ENCODE measurements around the gene PSMD14. TPM values are rescaled to one million over a fixed set of nuclear protein-coding genes. Genes with fewer than 3 reads are reported as not detected.

Gene PSMD14
- total RNA-seq, 2 experiments from 2014 or later: 17.1 to 22.1 TPM

DNA sequence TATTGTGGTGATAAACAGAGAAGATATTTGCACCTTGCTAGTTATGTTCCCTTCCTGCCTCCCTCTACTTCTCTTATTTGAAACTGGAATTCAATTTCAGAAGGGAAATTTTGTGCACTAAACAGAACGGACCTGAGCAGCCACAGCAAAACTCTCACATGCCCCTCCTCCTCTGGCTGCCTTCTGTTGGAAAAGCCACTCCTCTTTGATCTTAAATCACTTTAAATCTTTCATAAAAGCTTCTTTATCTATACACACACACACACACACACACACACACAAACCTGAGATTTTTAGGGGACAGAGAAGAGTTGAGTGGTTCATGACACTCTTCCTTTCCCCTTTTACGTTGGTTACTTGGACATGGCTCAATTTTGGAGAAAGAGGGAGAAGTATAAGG, 113.5 kb downstream of the PSMD14 start:
- CTCF ChIA-PET: no interaction called here

DNA sequence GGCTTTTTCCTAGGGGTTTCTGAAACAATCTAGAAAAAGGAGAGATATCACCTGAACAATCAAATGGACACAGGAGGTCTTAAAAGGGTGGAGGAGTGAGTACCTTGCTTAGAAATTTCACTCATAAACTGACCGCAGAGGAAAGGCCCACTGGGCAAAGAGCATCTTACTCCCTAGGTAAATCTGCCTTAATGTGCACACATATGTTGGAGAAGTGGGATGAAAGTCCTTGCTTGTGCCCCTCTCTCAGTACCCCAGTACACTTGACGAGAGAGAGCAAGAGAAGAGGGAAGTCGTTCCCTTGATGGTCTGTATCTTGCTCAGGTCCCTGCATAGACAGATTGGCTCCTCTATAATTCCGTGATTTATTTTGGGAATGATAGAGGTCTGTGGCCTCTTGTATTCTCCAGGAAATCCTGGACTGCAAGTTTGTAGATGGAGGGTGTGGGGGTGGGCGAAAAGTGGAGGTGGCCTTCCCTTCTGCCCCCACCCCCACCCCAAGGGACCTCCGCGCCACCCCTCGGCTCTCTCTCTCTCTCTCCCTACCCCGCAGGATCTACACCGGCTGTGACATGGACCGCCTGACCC, 114.7 kb downstream of the PSMD14 start:
- ChIA-PET CTCF (no interaction called here), POLR2A (no interaction called here)
- ATAC-seq (ENCODE audit: poor library complexity) (no peak), DNase-seq (no peak)
- H3K27me3 Mint-ChIP-seq: peaks cover 92% of the 10 kb centered on the region
- H3K9me3 Mint-ChIP-seq: peaks cover 2% of the 10 kb centered on the region
- intact Hi-C loops (cut with DNase I, micrococcal nuclease): no loop called here
- H3K27ac Mint-ChIP-seq: no peak overlapping the region
- TF ChIP-seq, protein P1, sequence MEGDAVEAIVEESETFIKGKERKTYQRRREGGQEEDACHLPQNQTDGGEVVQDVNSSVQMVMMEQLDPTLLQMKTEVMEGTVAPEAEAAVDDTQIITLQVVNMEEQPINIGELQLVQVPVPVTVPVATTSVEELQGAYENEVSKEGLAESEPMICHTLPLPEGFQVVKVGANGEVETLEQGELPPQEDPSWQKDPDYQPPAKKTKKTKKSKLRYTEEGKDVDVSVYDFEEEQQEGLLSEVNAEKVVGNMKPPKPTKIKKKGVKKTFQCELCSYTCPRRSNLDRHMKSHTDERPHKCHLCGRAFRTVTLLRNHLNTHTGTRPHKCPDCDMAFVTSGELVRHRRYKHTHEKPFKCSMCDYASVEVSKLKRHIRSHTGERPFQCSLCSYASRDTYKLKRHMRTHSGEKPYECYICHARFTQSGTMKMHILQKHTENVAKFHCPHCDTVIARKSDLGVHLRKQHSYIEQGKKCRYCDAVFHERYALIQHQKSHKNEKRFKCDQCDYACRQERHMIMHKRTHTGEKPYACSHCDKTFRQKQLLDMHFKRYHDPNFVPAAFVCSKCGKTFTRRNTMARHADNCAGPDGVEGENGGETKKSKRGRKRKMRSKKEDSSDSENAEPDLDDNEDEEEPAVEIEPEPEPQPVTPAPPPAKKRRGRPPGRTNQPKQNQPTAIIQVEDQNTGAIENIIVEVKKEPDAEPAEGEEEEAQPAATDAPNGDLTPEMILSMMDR (IDR thresholded peaks at IDR 0.05): no peak
- no peak overlapping the region for H3K27ac ChIP-seq (ENCODE audit: low read depth in 1 of 2, low read length in 2 of 2)
- H3K36me3 ChIP-seq (ENCODE audit: insufficient read depth, low read length): no peaks in the 10 kb centered on the region
- peaks cover 10 to 30% of the 10 kb centered on the region in 2 experiments for H3K9me3 ChIP-seq (ENCODE audit: control insufficient read depth in 1 of 2, insufficient read depth in 1 of 2, low read length in 2 of 2)
- peaks cover 57% of the 10 kb centered on the region for H3K4me1 Mint-ChIP-seq (ENCODE audit: low read depth)
- no peak overlapping the region for H3K4me3 ChIP-seq (ENCODE audit: low read length)
- no peaks in the 10 kb centered on the region for H3K36me3 Mint-ChIP-seq (ENCODE audit: low read depth)
- H3K4me1 ChIP-seq (ENCODE audit: insufficient read depth, low read length): peaks cover 40% of the 10 kb centered on the region
- H3K27me3 ChIP-seq (ENCODE audit: control insufficient read depth in 1 of 2, insufficient read depth in 2 of 2, low read length in 2 of 2): peaks cover 81 to 99% of the 10 kb centered on the region in 2 experiments
- peak overlapping the region; percentile 66 for H3K4me3 Mint-ChIP-seq

More for the DNA sequence above, 113.5 kb downstream of the PSMD14 start:
- H3K36me3 Mint-ChIP-seq (ENCODE audit: low read depth): no peaks in the 10 kb centered on the region
- POLR2A ChIA-PET: no interaction called here
- no peak for DNase-seq
- H3K9me3 Mint-ChIP-seq: peaks cover 2% of the 10 kb centered on the region
- Histone ChIP-seq H3K27me3 (ENCODE audit: control insufficient read depth in 1 of 2, insufficient read depth in 2 of 2, low read length in 2 of 2) (peaks cover 82 to 99% of the 10 kb centered on the region in 2 experiments), H3K9me3 (ENCODE audit: control insufficient read depth in 1 of 2, insufficient read depth in 1 of 2, low read length in 2 of 2) (peaks cover 10 to 28% of the 10 kb centered on the region in 2 experiments), H3K4me3 (ENCODE audit: low read length) (no peak overlapping the region), H3K27ac (ENCODE audit: low read depth in 1 of 2, low read length in 2 of 2) (no peak overlapping the region), H3K4me1 (ENCODE audit: insufficient read depth, low read length) (peaks cover 39% of the 10 kb centered on the region), H3K36me3 (ENCODE audit: insufficient read depth, low read length) (no peaks in the 10 kb centered on the region)
- TF ChIP-seq, protein P1 (IDR thresholded peaks at IDR 0.05): no peak
- no peak overlapping the region for H3K27ac Mint-ChIP-seq
- ATAC-seq (ENCODE audit: poor library complexity): no peak
- no peak overlapping the region for H3K4me3 Mint-ChIP-seq
- intact Hi-C loops (cut with DNase I, micrococcal nuclease): no loop called here
- H3K27me3 Mint-ChIP-seq: peaks cover 93% of the 10 kb centered on the region
- peaks cover 61% of the 10 kb centered on the region for H3K4me1 Mint-ChIP-seq (ENCODE audit: low read depth)

DNA sequence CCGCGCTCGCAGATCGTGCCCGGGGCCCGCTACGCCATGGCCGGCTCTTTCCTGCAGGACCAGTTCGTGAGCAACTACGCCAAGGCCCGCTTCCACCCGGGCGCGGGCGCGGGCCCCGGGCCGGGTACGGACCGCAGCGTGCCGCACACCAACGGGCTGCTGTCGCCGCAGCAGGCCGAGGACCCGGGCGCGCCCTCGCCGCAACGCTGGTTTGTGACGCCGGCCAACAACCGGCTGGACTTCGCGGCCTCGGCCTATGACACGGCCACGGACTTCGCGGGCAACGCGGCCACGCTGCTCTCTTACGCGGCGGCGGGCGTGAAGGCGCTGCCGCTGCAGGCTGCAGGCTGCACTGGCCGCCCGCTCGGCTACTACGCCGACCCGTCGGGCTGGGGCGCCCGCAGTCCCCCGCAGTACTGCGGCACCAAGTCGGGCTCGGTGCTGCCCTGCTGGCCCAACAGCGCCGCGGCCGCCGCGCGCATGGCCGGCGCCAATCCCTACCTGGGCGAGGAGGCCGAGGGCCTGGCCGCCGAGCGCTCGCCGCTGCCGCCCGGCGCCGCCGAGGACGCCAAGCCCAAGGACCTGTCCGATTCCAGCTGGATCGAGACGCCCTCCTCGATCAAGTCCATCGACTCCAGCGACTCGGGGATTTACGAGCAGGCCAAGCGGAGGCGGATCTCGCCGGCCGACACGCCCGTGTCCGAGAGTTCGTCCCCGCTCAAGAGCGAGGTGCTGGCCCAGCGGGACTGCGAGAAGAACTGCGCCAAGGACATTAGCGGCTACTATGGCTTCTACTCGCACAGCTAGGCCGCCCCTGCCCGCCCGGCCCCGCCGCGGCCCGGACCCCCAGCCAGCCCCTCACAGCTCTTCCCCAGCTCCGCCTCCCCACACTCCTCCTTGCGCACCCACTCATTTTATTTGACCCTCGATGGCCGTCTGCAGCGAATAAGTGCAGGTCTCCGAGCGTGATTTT, 115.5 kb downstream of the PSMD14 start:
- DNase-seq (peak in 3 of 14 experiments; percentile 4 to 26 (median 26)), ATAC-seq (ENCODE audit: poor library complexity) (peak; percentile 15)
- peaks cover 10 to 31% of the 10 kb centered on the region in 2 experiments for H3K9me3 ChIP-seq (ENCODE audit: control insufficient read depth in 1 of 2, insufficient read depth in 1 of 2, low read length in 2 of 2)

More for the DNA sequence above, 115.5 kb downstream of the PSMD14 start:
- Histone ChIP-seq H3K4me3 (ENCODE audit: low read length) (peak overlapping the region; percentile 17), H3K27me3 (ENCODE audit: control insufficient read depth in 1 of 2, insufficient read depth in 2 of 2, low read length in 2 of 2) (peaks cover 80 to 99% of the 10 kb centered on the region in 2 experiments), H3K4me1 (ENCODE audit: insufficient read depth, low read length) (peaks cover 35% of the 10 kb centered on the region), H3K27ac (ENCODE audit: low read depth in 1 of 2, low read length in 2 of 2) (no peak overlapping the region), H3K36me3 (ENCODE audit: insufficient read depth, low read length) (no peaks in the 10 kb centered on the region)
- intact Hi-C loops (cut with DNase I, micrococcal nuclease): no loop called here
- H3K27ac Mint-ChIP-seq: no peak overlapping the region
- TF ChIP-seq, protein P1 (IDR thresholded peaks at IDR 0.05): no peak
- peaks cover 90% of the 10 kb centered on the region for H3K27me3 Mint-ChIP-seq
- CTCF ChIA-PET: interaction anchor here (0.9 kb wide), 1 partner anchor 46 kb away, joined by 3 read pairs; no protein-coding TSS in a partner anchor
- POLR2A ChIA-PET: interaction anchor here (2.2 kb wide), 1 partner anchor 7 kb away, joined by 6 read pairs; the partner anchor contains the start of gene TBR1
- peaks cover 2% of the 10 kb centered on the region for H3K9me3 Mint-ChIP-seq
- peak overlapping the region; percentile 66 for H3K4me3 Mint-ChIP-seq
- no peaks in the 10 kb centered on the region for H3K36me3 Mint-ChIP-seq (ENCODE audit: low read depth)
- H3K4me1 Mint-ChIP-seq (ENCODE audit: low read depth): peaks cover 49% of the 10 kb centered on the region

Measured in CD4-positive, alpha-beta T cell (primary cell).